Activated naive CD4-positive, alpha-beta T cell treated with Interleukin-2 at 50 U/mL for 16 hours (primary cell): Measurements from ENCODE around the gene LPCAT3.
"Not testable (repeated sequence)": the region's sequence is repeated elsewhere in the genome, so short reads cannot be mapped to it uniquely, and the experiment has no call there.

Source experiments
- DNase-seq: peaks from one replicate; pipeline ENCODE4 v3.0.0-alpha.2; 2020

LPCAT3 gene

DNA sequence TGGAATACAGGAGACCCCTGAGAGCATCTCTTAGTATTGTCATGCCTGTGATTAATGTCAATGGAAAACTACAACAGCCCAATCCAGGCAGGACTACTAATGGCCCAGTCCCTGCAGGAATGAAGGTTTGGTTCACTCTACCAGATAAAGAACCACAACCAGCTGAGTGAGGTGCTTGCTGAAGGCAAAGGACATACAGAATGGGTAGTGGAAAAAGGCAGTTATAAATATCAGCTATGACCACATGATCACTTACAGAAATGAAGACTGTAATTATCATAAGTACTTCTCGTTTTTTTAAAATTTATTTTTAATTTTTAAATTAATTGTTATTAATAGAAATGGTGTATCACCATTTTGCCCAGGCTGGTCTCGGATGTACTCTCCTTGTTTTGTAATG is 17.2 kb upstream of the LPCAT3 start:
- no peak for DNase-seq

DNA sequence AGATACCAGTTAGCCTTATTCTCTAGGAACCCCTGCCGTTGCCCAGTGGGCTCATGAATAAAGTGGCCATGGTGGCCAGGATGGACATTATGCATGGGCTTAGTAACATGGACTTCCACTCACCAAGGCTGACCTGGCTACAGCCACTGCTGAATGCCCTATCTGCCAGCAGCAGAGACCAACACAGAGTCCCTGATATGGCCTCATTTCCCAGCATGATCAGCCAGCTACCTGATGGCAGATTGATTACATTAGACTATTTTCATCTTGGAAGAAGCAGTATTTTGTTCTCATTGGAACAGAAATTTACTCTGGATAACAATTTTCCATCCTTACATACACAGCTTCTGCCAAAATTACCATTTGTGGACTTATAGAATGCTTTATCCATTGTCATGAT is 16.2 kb upstream of the LPCAT3 start:
- no peak for DNase-seq

DNA sequence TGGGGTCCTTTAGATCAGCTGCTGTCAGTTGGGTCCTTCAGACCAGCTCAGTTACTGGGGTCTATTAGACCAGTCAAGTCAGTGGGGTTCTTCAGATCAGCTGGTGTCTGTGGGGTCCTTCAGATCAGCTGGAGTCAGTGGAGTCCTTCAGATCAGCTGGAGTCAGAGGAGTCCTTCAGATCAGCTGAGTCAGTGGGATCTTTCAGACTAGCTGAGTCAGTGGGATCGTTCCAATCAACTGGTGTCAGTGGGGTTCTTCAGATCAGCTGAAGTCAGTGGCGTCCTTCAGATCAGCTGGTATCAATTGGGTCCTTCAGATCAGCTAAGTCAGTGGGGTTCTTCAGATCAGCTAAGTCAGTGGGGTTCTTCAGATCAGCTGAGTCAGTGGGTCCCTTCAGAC is 14.7 kb upstream of the LPCAT3 start:
- no peak for DNase-seq

DNA sequence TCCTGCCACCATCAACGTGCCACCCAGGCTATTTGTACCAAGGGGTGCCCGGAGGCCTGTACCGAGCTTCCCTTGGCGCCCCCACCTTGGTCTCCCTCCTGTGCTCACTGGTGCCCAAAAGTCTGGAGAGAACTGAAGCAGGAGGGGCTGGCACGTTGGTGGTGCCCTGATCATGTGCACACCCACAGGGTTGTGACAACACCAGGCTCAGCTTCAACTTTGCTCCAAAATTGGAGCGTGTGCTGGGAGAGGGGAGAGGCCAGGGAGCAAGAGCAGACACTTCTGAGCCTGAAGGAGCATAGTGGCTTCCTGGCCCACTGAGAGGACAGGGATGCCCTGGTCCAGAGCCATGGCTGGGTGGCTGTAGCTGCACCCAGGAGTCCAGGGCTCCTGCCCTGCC is 13.0 kb upstream of the LPCAT3 start:
- no peak for DNase-seq

DNA sequence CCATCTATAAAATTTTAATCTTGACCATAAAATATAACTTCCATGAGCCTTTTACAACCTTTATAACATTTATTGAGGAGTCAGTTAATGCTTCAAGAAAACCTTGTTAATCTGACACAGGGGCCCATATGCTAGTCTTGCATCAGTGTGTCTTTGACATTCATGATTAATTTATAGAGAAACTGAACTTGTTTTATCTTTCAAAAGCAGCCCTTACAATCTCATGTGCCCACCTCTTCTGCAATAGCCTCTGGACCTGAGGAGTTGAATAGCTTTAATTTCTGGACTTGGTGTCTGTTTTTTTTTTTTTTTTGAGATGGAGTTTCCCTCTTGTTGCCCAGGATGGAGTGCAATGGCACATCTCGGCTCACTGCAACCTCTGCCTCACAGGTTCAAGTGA is 8.6 kb upstream of the LPCAT3 start:
- no peak for DNase-seq

DNA sequence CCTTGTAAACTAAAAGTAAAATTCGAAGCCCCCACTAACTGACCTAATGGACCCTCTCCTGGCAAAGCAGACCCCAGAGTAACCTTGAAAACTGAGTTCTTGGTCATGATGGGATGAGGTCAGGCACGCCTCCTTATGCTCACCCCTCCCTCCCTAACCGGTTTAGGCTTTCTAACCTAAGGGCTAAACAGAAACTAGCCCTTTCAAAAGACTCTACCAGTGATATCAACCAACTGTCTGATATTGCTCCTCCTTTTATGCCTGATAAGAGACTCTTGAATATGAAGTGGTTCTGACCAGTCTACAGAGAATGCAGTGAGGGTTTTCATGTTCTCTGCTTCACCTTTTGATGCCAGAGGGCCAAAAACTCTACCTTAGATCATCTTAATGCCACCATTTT is 4.8 kb upstream of the LPCAT3 start:
- DNase-seq: no peak

DNA sequence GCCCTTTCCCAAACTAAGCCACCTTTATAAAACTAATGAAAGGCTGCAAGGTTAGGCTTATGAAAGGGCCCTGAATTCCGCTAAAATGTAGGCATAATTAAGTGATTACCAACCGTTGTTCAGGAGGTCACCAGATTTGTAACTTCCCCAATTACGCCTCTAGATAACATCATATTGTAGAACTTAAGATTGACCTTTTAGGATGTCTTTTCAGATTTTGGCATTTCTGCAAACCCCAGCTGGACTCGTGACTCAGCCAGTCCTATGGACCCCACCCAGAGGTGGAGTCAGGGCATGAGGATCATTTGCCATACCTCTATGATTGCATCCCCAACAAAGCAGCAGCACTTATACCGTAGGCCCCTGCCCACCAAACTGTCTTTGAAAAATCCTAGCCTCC is 3.7 kb upstream of the LPCAT3 start:
- DNase-seq: no peak

DNA sequence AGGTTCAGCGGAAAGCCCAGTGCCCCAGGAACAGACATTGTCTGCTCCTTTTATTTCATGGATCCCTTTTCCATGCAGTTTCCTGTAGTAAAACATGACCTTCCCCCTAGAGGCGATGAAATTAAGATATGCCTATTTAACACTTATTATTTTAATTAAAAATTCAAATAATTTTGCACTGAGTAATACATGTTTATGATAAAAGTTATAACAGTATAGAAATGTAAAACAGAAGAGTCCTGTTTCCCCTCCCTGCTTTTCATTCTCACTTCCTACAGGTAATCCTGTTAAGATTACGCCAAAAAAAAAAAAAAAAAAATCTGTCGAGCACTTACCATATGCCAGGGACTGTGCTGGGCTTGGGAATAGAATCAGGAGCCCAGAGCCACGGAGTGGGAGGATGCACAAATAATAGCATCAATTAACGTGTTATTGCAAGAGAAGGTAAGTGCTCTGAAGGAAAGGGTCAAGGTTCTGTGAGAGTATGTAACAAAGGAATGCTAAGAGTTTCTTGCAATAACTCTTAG is 830 bp upstream of the LPCAT3 start:
- DNase-seq: no peak

DNA sequence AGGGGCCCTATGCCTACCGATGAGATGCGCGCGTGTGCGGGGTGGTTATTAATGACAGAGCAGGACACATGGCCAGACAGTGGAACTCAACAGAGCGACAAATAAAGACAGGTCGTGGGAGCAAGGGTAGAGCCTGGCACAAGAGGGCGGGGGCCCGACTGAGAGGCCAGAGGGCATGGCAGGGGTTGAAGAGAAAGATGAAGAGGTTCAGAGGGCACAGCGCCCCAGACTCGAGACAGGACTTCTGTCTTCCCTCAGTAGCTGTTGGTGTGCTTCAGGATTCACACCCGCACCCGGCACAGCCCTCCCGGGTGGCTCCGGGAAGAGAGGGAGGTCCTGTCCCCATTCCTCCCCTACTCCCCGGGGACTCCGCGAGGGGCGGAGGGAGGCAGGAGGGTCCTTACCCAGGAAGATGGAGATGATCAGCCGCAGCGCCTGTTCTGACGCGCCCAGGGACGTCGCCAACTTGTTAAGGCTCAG is 366 bp downstream of the LPCAT3 start:
- no peak for DNase-seq

DNA sequence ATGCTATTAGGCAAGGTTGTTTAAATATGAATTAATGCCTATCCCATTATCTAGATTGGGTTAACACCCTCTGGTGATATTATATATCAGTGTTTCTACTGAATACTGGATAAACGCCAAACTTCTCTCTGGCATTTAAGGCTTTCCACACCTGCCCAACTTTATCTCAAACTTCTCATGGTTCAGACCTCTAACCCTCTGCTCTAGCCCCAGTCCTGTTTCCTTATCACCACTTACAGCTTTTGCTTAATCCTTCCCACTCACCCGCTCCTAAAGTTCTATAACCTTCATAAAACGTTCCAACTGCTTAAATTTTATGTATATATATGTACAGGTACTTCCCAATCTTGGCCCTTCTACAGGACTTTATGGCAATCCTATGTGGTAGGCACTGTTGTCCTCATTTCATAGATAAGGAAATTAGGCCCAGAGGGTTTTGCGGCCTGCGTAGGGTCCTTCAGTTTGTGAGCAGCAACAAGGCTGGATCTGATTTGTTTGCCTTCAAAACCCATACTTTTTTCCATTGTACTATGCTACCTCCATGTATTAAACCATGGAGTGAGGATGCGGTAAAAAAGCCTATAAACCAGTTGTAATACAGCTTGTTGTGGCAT is 1.2 kb downstream of the LPCAT3 start:
- DNase-seq: no peak

DNA sequence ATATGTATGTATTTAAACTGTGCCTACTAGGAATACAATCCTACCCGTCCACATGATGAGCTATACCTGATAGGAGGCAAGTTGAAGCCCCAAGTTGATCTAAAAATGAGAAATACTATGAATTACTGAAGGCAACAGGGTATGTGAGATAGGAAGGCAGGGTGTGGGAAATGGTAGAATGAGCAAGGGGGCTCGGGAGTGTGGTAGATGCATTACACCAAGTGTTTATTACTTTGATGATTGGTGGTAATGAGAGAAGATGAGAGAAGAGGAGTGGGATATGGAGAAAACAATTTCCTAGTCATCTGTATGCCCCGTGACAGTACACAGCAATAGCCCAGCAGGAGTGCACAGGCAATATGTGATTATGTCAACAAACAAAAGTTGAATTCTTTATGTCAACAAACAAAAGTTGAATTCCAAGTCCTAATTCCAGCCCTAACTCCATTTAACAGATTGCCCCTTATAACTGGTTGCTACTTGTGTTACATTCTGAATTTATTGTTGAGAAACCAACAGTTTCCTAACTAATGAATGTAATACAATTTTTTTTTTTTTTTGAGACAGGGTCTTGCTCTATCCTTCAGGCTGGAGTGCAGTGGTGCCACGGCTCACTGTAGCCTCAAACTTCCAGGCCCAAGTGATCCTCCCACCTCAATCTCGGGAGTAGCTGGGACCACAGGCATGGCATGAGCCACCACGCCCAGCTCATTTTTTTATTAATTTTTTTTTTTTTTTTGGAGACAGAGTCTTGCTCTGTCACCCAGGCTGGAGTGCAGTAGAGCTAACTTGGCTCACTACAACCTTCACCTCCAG is 2.5 kb downstream of the LPCAT3 start:
- no peak for DNase-seq

DNA sequence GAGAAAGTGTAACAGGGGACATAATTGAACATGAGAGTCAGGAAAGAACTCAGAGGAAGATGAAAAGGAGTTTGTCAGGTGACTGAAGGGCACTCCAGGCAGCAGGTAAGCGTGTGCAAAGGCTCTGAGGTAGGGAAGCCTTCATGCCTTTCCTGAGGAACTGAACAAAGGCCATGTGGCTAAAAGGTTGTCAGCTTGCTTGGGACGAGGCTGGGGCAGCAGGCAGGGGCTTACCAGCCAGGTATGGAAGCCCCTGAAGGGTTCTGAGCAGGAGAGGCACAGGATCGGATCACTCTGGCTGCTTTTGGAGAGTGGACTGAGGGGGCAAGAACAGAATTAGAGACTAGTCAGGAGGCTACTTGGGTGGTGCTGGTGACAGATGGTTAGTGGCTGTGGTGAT is 5.2 kb downstream of the LPCAT3 start:
- no peak for DNase-seq

DNA sequence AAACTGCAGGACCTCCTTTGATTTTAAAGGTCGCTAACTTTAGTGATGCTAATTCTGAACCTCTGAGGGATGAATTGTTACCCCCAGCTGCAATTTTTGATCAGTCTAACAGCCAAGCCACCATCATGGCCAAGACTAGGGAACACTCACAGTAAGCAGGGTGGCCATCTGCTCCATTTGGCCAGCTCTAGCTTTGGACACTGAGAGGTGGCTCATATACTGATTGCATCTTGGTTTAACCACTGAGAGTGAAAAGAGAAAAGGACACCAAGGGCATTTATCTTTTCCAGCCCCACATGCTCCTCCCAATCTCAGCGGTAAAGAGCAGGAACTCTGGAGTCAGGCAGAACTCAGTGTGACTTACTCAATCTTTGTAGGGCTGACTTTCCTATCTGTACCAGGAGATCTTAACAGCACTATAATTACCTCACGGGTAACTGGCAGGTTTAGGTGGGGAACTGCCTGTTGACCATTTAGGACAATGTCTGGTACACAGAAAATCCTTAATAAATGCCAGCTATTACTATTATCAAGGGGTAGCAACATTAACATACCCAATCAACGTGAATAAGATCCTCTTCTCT is 6.2 kb downstream of the LPCAT3 start:
- DNase-seq: no peak

DNA sequence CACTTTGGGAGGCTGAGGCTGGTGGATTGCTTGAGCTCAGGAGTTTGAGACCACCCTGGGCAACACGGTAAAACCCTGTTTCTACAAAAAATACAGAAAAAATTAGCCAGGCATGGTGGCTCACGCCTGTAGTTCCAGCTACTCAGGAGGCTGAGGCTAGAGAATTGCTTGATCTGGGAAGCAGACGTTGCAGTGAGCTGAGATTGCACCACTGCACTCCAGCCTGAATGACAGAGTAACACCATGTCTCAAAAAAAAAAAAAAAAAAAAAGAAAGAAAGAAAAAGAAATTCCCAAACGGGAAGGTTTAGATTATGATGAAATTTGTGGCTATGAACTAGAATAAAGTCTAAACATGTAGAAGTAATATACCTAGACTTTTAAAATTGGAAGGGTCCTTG is 6.9 kb downstream of the LPCAT3 start:
- DNase-seq: not testable (repeated sequence)

DNA sequence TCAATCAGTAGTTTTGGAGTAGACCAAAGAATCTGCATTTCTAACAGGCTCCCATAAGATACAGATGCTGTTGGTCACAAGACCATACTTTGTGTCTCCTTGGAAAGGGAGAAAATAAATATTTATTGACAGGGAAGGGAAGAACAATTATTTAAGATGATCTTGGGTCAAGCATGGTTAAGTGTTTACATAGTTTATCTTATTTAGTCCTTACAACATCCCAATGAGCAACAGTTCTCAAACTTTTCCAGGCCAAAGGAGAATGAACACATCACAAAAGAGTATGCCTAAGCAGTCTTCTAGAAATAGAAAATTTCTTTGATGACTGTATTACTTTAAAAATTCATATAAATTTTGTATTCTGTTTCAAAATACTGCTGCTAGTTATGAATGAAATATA is 8.8 kb downstream of the LPCAT3 start:
- no peak for DNase-seq

DNA sequence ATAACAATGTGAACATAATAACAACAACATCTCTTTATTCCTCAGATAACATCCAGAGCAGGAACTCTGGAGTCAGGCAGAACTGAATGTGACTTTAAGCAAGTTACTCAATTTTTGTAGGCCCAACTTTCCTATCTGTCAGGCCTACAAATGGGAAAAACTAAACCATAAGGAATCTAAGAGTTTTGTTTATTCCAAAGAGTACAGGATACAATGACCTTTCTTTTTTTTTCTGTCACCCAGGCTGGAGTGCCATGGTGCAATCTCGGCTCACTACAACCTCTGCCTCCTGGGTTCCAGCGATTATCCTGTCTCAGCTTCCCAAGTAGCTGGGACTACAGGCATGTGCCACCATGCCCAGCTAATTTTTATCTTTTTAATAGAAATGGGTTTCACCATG is 9.4 kb downstream of the LPCAT3 start:
- no peak for DNase-seq

DNA sequence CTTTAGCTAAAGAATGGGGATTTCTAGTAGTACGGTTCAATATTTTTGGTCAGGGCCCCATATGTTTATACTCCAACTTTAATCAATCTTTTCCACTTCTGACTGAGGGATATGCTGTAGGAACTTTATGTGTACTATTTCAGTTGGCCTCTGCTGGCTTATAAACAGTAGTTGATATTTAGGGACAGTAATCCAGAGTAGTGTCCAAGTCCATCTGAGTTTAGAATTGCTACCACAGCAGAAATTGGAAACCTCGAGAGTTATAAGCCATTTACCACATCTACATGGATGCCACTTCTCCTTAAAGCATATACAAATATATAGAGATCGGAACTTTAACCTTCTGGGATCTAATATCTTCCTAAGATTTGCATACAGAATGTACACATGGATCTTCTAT is 11.6 kb downstream of the LPCAT3 start:
- no peak for DNase-seq

DNA sequence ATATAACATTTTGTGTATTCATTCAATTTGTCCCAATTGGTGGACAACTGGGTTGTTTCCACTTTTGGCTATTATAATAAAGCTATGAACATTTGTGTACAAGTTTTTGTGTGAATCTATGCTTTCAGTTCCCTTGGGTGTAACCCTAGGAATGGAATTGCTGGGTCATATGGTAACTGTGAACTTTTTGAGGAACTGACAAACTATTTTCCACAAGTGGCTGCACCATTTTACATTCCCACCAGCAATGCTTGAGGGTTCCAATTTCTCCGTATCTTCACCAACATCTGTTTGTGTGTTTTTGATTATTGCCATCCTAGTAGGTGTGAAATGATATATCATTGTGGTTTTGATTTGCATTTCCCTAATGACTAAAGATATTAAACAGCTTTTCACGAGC is 13.0 kb downstream of the LPCAT3 start:
- DNase-seq: no peak

DNA sequence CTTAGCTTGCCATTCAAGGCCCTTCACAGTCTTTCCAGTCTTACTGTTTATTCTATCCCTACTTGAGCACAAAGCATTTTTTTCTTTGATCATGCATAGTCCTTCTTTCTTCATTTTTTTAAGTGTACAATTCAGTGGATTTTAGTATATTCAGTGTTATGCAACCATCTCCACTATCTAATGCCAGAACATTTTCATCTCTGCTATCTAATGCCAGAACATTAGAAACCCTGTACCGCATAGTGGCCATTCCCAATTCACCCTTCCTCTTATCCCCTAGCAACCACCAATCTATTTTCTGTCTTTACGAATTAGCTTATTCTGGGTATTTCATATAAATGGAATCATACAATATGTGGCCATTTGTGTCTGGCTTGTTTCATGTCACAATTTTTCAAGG is 13.4 kb downstream of the LPCAT3 start:
- DNase-seq: no peak

DNA sequence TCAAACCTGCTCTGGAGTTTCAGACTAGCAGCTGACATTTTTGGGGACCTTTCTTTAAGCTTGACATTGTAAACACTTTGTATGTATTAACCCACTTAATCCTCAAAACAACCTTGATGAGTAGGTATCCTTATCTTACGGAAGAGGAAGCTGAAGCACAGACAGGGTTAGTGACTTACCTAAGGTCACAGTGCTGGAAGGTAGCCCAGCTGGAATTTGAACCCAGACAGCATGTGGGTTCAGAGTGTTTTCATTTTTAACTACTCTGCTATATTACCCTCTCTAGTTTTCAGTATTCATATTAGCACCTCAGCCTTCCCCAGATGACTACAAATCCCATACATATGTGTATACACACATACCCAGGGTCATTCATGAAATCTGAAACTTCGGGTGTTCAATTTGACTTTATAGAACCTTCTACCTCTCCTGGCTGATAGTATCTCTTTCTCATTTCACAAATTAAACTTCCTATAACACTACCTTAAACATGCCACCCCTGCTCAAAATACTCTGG is 13.9 kb downstream of the LPCAT3 start:
- no peak for DNase-seq

DNA sequence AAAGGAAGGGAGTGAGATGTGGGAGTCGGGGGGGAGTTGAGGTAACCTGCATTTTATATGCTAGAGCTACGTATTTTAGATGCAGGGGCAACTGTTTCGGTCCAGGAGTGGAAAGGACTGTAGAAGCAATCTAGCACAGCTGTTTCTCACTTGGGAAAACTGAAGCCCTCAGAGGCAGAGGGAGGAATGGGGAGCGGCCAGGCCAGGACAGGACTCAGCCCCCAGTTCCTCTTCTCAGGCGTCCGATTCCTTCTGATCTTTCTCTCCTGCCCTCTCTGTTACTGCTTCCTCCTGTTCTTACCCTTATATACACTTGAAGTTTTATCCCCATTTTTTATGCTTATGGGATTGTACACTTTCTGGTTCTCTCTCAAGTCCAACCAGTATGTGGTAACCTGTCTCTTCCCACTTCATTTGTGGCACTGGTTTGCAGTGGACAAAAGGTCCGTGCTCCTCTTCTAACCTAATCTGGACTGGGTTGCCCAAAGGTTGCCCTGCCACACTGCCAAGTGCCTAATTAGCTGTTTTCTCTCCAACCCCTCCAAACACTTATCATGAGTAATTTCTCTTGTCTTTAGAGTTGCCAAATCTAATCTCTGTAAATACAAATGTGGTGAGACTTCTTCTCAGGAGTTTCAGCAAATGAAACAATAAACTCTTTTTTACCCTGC is 16.2 kb downstream of the LPCAT3 start:
- no peak for DNase-seq

DNA sequence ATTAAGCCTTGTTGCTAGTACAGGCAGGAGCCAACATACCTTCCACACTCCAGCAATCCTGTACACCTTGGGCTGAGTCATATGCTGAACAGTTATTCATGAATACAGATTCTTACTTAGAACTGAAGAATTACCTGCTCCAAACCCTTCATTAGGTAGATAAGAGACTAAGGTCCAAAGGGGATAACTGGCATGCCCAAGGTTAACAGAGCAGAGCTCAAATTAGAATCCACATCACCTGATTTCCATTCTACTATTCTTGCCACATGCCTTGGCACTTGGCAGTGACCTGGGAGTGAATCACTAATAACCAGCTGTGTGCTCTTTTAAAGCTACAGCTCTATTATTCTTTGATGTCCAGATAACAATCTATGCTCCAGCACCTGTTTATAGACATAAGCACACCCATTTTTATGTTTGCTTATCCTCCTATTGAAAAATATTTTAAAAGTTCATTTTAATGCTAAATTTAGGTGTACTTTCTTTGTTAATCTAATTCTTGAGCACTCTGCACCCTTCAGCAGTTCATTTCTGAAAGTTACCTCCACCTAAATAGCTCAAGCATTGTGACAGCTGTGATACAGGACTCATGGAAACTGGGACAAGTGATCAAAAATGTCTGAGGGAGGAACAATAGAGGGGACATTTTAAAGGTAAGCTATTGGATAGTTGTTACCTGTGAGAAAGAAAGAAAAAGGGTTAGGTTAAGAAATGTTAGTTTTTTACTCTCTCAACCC is 19.4 kb downstream of the LPCAT3 start:
- no peak for DNase-seq

DNA sequence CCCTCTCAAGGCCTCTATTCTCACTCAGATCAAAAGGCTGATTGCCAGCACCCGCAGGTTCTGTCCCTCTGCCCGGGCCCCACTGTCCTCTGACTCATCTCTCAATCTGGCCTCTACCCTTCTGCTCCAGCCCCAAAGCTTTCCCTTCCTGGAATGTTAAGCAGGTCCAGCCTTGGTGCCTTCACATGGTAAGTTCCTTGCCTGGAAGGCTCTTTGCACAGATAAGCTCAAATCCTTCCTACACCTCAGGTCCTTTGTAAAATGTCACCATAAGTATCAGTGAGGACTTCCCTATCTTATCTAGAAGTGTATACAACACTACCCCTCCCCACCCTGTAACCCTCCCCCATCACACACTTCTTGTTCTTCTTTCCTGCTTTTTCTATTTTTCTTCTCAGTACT is 22.2 kb downstream of the LPCAT3 start:
- no peak for DNase-seq
